Jurkat, Clone E6-1 (cell line): Measurements from ENCODE around the gene PDILT.
A peak's percentile ranks its signal among the peaks of the same experiment; 100 is the strongest.

Experiments used
- DNase-seq: peaks from one replicate; pipeline ENCODE4 v3.0.0-alpha.2; 2011; ENCODE audit warnings: low read depth, low spot score
- H3K4me3 ChIP-seq: 2 replicates; pipeline ENCODE4 v1.5.1; 2011; ENCODE audit warnings: mild to moderate bottlenecking, low read length, control low read depth, moderate library complexity

PDILT gene

DNA sequence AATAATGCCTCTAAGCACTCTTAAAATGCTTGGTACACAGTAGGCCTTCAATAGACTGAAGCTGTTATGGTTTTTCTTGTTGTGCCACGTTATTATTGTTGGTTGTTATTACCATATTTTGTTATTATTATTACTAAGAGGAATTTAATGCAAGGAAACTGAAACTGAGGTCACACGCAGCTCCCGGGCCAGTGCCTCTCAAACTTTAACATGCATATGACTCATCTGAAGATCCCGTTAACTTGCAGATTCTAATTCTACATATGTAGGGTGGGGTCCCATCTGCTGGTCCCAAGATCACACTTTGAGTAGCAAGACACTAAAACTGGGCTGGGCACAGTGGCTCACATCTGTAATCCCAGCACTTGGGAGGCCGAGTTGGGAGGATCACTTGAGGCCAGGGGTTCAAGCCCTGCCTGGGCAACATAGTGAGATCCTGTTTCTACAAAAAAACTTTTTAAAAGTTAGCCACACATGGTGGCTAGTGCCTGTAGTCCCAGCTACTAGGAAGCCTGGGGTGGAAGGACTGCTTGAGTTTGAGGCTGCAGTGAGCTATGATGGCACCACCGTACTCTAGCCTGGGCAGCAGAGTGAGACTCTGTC, 5.7 kb upstream of the PDILT start:
- no peak overlapping the region for H3K4me3 ChIP-seq
- DNase-seq, result no peak

DNA sequence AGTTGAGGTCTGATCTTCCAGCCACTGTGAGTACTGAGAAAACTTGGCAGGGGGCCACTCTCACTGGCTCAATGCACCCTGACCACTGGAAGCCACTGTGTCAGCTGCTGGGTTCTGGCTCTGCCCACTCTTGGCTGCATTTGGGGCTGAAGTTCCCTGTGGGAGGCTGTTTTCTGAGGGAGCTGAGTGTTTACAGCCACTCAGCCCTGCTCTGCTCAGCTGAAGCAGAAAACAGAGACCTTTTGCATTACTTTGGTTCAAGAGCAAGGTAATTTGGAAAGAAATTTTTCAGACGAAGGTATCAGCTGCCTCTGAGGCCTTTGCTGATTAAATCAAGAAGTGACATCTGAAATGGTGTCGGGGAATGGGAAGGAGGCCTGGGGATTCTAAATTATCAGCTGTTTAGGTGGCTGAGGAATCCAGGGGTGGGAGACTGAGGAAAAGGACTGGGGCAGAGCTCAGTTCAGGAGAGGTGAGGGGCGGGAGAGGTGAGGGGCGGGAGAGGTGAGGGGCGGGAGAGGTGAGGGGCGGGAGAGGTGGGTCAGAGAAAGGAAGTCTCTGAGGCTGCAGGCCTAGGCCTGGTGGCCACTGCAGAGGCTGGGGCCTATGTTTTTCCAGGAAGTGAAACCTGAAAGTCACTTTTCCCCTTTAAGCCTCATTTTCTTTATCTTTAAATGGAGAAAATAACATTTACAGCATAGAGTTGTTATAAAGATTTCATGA, 5.0 kb upstream of the PDILT start, which contains the start of gene ACSM5:
TSS of gene ACSM5 (plus strand) at position 137 of the 723 bp plus-strand sequence. CDS start 1,951 bp downstream, outside the sequence.
- H3K4me3 ChIP-seq, result no peak within 1 kb of the TSS
- DNase-seq, result no peak

DNA sequence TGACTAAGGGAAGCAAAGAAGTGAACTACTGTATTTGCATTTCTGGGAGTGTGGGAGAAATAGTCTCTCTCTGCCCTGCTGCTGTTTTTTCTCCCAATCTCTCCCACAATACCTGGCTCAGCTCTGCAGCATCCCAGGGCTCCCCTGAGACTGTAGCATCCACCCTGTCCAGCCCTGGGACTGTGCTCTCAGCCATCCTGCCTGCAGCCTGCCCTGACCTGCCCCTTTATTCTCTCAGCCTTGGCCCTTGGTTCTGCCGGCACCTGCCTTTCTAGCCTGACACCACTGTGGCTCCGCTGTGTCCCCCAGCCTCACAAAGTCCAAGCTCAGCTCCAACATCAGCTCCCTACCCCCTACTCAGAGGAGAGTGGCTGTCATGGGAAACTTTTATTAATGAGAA, 1.9 kb downstream of the PDILT start:
- no peak overlapping the region for H3K4me3 ChIP-seq
- no peak for DNase-seq

DNA sequence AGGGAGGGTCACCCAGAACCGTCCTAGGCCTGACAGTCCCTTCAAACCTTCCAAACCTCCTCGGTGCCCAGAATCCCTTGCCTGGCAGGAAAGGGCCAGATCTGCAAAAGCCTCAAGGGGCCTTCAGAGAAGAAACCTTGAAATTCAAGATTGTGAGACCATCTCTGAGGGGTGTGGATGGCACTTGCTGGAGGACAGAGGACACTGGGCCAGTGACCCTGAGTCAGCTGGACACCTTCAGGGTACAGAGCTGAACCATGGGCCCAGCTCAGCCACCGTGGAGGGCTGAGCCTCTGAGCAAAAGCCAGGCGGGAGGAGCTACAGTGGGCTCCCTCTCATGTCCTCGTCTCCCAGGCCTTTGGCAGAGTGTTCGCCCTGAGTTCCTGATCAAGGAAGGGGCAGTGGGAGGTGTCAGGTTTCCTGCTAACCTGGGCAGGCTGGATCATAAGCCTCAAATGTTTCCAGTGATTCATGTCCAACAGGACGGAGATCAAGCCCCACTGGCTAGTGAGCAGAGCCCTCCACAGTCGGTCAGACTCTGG, 3.0 kb downstream of the PDILT start:
- H3K4me3 ChIP-seq, result no peak overlapping the region
- no peak for DNase-seq

DNA sequence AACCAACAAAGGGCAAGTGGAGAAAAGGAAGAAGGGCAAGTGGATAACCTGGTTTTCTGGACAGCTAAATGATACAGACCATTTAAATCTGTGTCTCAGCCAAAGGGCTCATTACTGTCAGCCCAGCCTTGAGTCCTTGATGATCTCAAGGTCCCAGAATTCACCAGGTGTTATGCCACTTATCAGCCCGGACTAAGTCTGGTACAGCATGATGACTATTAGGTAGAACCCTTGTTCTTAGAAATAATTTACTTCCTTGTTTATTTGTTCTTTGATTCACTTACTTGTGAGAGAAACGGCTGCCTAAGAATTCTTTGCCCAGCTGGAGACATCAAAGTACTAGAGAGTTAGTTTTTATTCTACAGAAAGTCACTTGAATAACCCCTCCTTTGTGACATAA, 3.5 kb downstream of the PDILT start:
- no peak overlapping the region for H3K4me3 ChIP-seq
- no peak for DNase-seq

DNA sequence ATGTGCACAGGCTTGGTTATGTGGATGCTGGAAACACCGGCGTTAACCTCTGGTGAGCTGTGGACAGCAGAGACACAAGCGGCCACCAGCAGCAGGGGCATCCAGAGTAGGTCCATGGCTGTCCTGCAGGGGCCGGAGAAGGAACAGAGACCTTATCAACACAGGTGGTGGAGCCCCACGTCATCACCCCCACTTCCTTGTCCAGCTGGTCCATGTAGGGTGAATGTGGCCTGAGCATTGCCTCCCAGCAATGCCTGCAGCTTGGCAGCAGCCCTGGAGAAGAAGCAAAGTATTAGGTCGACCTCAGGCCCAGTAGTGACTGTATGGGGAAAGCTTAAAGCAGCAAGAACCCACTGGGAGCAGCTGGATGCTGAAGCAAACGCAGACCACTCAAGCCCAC, 5.4 kb downstream of the PDILT start:
- DNase-seq, result no peak
- no peak overlapping the region for H3K4me3 ChIP-seq

DNA sequence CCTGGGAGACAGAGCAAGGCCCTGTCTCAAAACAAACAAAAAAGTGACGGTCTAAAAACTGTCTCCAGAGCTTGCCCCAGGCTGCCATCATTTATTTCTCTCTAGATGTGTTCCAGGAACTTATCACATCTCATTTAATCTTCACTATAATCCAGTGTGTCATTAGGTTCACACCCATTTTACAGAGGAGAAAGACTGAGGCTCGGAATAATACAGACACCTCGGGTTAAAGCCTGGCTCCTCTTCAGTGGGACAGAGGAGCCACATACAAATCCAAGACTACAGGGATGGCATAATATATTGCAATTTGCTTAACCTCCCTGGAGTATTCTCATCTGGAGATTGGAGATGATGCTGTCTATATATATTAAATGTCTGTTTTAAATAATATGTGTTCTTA, 5.9 kb downstream of the PDILT start:
- DNase-seq, result no peak
- H3K4me3 ChIP-seq, result no peak overlapping the region

DNA sequence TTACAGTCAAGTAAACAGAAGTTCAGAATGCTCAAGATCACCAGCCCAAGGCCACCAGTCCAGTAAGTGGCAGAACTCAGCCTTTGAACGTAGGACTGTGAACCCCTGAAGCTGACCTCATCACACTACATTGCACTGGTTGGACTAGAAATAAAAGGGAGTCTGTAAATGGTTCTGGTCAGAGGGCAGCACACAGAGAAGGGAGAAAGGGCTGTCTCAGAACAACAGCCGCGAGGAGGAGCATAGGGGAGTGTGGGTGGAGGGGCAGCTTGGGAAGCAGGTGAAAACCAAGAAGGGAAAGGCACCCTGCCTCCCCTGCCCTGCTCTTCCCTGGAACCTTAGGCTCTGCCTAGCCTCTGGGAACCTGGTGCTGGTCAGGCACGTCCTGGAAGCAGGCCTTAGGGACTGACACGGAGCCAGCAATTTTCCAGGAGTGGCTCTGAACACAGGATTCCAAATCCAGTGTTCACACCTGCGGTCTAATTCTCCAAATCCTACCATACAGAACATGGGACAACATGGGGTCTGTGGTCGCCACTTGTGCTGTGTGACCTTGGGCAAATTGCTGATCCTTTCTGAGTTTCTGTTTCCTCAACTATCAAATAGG, 7.0 kb downstream of the PDILT start:
- no peak for DNase-seq
- H3K4me3 ChIP-seq, result no peak overlapping the region

DNA sequence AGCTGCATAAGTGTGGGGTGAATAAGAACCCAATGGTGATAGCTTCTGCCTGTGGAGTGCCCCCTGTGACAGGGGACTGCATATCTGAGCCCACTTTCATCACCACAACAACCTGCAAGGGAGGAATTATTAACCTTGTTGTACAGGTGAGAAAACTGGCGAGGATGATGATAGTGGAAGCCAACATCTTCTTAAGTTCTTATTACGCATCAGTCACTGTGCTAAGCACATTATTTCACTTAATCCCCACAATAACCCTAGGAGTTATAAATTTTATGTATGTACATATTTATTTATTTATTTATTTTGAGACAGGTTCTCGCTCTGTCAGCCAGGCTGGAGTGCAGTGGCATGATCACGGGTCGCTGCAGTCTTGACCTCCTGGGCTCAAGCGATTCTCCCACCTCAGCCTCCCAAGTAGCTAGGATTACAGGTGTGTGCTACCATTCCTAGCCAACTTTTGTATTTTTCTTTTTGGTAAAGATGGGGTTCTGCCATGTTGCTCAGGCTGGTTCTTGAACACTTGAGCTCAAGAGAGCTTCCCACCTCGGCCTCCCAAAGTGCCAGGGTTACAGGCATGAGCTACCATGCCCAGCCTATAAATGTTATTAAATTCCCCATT, 7.6 kb downstream of the PDILT start:
- no peak overlapping the region for H3K4me3 ChIP-seq

DNA sequence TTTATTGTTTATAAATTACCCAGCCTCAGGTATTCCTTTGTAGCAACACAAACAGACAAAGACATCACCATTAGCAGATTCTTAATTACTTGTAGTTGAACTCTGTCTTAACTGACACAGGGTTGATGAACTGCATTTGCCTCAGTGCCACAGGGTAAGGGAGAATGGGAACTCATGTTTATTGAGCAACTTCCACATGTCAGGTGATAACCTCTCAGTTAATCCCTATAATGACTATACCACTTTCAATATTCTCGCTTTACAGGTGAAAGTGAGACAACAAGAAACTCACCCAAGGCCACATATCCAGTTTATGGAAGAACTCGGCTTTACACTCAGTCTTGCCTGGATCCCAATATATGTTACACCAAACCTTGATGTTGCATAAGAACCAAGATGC, 8.6 kb downstream of the PDILT start:
- no peak overlapping the region for H3K4me3 ChIP-seq
- DNase-seq, result no peak

More for the DNA sequence above, 7.6 kb downstream of the PDILT start:
- no peak for DNase-seq

DNA sequence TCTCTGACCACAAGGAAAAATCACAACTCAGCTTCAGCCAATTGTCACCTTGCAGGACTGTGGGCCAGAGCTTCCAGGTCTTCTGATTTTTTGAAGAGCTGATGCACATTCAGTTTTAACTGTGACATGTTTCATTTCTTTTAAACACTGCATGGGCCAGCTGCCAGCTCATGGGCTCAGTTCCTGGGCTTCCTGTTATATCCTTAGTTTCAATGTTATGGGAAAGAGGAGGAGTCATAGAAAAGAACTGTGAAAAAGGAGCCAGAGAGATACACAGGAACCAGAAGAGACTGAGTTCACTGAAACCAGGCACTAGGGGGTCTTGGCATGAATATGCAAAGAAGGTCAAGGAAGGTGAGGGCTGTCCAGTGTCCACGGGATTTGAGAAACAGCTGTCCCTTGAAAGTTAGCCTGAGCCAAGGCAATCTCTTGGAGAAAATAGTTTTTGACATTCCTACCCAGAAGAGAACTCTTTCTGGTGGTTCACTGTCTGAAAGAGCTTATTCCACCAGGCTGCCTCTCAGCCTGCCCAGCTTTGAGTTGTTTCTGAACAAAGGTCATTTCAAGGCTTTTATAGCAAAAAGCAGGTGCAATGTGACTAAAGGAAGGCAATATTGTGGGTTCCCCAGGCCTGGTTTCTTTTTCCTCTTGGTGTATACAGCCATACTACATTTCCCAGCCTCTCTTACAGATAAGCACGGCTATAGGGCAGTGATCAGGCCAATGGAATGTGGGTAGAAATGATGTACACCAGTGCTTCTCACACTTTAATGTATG, 10.5 kb downstream of the PDILT start:
- DNase-seq, result no peak
- no peak overlapping the region for H3K4me3 ChIP-seq

DNA sequence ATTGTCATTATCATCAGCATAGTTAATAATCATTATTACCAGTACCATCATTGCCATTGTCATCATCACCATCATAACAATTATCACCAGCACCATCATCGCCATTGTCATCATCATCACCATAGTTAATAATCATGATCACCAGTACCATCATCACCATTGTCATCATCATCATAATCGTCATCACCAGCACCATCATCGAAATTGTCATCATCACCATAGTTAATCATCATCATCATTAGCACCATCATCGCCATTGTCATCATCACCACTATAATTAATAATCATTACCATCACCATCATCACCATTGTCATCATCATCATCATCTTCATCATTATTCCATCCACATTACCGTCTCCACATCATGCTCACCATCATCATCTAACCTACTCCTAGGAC, 13.5 kb downstream of the PDILT start:
- H3K4me3 ChIP-seq, result no peak overlapping the region
- DNase-seq, result no peak

DNA sequence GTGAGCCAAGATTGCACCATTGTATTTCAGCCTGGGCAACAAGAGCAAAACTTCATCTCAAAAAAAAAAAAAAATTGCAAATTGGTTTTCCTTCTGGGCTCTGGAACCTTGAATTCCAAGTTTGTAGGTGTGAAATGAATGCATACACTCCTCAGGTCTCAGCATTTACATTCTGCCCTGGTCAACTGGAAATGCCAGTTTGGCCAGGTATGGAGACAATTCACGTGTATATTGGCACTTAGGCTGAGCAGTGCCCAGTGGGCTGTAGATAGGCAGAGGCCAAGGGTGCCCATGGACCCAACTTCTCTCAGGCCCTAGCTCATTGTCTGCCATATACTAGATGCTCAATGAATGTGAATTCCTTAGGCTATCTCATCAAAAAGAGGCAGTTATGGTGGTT, 15.7 kb downstream of the PDILT start:
- no peak for DNase-seq
- no peak overlapping the region for H3K4me3 ChIP-seq

DNA sequence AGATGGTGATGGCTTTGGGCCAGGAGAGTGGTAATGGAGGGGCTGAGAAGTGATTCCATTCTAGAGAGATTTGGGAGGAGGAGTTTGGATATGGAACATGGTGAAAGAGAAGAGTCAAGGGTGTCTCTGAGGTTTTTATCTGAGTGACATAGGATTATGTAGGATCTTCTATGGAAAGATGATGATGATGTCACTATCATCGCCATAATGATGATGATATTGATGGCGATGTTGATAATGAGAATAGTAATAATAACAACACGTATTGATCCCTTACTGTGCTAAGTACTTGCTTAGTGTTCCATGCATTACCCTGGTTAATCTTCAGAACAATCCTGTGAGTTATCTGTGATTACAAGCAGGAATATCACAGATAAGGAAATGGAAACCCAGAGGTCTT, 16.6 kb downstream of the PDILT start:
- DNase-seq, result no peak
- H3K4me3 ChIP-seq, result no peak overlapping the region

DNA sequence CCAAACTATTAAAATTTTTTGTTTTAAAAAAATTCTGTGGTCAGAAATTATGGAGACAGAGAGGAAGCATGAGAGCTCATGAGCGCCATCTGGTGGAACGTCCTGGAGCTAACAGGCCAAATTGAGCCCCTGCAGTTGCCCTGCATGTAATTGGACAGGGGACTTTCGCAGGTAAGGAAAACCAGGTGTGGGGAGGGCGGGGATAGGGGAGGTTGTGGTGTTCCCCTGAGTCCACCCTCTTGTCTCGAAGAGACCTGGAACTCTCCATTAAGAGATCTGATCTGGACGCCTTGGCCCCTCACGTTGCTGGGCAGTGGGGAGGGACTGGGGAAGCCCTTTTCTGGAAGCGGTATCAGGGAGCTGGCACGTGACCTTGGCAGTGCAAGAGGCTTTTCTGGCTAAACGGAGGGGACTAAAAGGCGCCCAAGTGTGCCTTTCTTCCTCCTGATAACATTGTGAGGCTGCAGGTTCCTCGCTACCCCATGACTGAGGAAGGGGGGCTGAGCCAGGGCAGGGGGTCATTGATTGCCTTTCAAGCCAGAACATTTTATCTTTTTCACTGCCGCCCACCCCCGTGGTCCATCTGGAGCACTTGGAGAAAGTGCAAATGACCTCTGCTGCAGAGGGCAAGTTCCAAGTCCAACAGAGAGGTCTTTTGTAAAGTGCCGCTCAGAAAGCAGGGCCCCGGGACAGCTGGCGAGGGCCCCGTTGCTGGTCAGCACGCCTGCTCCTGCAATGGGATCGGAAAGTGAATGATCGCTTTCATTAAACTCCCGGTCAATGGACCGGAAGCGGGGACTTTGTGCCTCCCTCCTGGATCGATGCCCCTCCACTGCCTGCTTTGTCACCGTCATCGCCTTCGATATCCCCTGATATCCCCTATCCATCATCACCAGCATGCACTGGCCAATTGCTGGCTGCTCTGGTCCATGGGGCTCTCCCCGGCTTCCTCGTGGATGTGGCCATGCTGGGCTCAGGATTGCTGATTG, 18.4 kb downstream of the PDILT start:
- peak; percentile 18 for DNase-seq

DNA sequence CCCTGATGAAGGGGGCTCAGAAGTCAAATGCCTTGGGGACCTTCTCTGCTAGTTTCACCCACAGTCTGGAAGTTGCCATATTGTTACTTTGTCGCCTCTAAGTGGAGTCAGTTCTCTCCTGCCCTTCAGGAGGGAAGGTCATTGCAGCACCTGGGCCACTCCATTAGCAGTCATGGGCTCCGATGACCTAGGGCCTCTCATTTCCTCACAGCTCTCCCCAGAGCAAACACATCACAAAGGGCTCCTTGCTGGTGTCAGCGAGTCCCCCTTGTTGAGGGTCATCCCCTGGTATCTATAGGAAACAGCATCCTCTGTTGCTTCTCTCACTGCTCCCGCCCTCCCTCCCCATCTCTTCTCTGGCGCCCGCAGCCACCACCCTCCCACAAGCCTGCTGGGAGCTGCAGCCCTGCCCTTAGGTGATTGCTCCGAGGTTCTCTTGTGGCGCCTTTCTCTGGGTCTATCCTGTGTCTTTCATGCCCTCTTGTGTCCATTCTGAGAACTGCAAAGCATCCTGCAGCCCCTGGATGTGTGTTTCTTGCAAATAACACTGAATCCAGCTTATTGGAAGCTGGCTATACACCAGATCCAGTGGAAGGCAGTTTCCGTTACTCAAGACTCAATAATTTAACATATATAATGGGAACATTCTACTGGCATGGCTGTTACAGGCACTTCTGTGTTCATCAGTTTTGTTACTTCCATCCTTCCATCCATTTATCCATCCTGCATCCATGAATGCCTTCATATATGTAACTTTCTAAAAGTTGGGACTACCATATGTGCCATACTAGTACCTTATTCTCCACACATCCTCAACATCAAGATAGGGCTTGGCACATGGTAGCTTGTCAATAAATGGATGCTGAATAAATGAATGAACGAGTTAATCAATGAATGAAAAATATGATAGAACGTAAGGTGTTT, 21.2 kb downstream of the PDILT start:
- no peak overlapping the region for H3K4me3 ChIP-seq
- DNase-seq, result peak; percentile 67

More for the DNA sequence above, 18.4 kb downstream of the PDILT start:
- H3K4me3 ChIP-seq, result no peak overlapping the region
